ENCODE measurements around the gene FANCF.
A peak's percentile ranks its signal among the peaks of the same experiment; 100 is the strongest.
"Not testable (repeated sequence)": the region's sequence is repeated elsewhere in the genome, so short reads cannot be mapped to it uniquely, and the experiment has no call there.

Gene FANCF, protein sequence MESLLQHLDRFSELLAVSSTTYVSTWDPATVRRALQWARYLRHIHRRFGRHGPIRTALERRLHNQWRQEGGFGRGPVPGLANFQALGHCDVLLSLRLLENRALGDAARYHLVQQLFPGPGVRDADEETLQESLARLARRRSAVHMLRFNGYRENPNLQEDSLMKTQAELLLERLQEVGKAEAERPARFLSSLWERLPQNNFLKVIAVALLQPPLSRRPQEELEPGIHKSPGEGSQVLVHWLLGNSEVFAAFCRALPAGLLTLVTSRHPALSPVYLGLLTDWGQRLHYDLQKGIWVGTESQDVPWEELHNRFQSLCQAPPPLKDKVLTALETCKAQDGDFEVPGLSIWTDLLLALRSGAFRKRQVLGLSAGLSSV

DNA sequence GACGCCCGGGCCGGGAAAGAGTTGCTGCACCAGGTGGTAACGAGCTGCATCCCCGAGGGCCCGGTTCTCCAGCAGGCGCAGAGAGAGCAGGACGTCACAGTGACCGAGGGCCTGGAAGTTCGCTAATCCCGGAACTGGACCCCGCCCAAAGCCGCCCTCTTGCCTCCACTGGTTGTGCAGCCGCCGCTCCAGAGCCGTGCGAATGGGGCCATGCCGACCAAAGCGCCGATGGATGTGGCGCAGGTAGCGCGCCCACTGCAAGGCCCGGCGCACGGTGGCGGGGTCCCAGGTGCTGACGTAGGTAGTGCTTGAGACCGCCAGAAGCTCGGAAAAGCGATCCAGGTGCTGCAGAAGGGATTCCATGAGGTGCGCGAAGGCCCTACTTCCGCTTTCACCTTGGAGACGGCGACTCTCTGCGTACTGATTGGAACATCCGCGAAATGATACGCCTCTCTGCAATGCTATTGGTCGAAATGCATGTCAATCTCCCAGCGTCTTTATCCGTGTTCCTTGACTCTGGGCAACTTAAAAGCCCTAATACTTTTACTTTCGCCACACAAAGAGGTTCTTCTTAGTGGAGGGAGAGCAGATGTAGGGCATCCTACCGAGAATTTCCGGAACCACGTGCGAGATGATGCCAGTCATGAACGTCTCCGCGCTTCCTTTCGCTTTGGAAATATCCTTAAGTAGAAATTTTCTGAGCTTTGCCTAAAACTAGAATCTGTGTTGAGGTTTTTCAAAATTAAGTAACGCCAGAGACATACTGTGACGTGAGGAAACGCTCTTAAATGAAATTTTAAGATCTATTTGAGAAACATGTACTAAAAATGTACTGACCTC is at the start of gene FANCF:
TSS of gene FANCF (minus strand) at position 376 of the 840 bp plus-strand sequence. CDS start at position 363, 13 bp downstream.
- peak; percentile 80 for DNase-seq (ENCODE audit: low read depth)

DNA sequence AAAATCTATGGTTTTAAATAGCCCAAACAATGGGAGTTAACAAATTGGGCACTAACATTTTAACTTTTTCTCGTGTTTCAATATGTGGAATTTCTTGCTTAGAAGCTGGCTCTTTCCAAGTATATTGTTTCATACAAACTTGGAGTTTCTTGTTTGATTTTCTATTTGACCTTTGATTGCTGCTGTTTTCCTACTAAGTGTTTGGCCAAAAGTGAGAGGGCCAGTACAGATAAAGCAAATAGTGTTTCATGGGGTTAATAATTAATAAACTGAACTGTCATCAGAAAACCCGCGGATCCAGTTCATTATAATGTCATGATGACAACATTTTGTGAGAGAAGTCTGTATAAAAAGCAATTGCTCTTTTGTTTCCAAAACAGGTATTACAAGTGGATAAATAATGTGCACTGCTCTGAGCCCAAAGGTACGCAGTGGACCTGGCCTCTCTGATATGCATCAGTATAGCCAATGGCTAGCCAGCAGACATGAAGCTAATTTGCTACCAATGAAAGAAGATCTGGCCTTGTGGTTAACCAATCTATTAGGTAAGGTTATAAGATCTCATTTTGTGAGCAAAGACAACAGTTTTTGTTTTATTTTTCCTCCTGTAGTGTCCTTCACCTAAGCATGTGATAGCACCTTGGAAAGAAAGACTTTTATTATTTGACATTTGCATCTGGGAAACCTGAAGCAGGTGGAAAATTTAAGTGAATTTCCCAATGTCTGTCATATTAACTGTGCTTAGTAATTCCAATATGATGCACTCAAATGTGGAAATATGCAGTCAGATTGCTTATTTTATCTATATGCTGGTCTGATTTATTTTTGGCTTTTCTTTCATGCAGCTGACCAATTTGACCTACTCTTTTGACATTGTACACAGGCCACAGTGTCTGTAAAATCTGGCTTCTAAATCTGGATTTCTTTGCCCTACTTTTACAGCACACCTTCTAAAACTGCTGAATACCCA is 49.1 kb upstream of the FANCF start:
- no peak for DNase-seq (ENCODE audit: low read depth)

GRCh38 chr11:22671751-22672150 is 46.1 kb upstream of the FANCF start:
- DNase-seq (ENCODE audit: low read depth): no peak

GRCh38 chr11:22670830-22671229 is 45.2 kb upstream of the FANCF start:
- DNase-seq (ENCODE audit: low read depth): no peak

DNA sequence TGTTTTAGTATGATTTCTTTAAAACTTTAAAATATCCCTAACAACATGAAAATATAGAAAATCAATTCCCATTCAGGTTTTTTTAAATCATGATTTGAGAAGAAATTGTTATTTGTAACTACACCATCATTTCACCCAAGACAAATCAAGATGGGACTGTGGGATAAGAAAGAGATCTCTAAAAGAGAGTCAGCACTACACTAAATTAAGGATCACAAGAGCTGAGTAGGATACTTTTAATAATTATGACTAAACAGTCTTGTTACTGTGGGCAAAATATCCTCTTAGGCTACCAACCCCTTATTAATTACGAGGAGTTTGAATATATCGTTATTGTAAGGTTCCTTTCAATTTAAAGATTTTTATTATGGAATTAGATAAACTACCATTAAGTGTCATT is 43.7 kb upstream of the FANCF start:
- DNase-seq (ENCODE audit: low read depth): no peak

DNA sequence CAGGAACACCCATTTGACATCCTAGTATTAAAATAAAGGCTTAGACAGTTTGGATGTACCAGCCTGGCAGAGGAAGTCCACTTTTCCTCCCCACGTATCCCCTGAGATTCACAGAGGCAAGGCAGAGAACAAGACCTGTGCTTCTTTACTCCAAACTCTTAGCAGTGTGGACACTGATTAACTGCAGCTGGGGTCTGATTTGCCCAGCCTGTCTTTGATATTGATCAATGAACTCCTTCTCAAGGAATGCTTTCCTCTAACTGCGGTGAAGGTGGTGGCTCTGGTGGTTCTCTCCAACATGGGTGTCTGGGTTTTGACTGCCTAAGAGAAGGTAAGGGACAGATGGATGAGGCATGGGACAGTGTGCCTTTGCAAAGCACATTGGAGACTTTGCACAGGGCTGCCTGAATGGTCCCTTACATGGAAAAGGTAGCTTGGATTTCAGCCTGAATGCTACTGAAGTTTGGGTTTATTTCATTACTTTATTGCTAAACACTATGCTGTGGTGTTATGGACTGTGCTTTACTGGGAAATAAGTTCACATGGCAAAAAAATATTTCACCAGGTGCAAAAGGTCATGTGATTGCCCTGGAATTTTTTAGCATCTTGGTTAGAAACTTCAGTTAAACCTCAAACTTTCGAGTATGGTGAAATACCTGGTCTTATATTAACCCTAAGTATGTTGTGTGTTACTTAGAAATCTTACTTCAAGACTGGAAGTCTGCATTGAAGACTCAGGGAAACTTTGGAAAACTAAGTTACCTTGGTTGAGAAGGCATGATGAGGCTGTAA is 42.6 kb upstream of the FANCF start:
- DNase-seq (ENCODE audit: low read depth): no peak

GRCh38 chr11:22666688-22667439 is 41.2 kb upstream of the FANCF start:
- no peak for DNase-seq (ENCODE audit: low read depth)

DNA sequence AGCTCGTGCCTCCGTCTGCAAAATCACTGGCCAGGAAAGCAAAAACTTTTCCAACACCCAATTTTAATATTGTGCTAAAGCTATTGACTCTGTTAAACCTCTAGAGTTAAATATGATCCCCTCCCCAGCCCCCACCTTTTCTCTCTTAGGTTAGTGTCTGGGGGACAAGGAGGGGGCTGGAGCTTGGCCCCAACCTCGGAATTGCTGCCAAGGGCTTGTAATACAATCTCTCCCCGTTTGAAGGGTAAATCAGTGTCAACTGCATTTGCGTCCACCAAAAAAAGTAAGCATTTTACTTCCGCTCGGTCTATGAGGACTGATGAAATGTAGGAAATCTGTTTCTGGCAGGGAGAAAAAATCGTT is 40.7 kb upstream of the FANCF start, which contains the start of gene GAS2:
TSS of gene GAS2 (plus strand) at position 287 of the 363 bp plus-strand sequence. CDS start 8,259 bp downstream, outside the sequence.
- no peak for DNase-seq (ENCODE audit: low read depth)

DNA sequence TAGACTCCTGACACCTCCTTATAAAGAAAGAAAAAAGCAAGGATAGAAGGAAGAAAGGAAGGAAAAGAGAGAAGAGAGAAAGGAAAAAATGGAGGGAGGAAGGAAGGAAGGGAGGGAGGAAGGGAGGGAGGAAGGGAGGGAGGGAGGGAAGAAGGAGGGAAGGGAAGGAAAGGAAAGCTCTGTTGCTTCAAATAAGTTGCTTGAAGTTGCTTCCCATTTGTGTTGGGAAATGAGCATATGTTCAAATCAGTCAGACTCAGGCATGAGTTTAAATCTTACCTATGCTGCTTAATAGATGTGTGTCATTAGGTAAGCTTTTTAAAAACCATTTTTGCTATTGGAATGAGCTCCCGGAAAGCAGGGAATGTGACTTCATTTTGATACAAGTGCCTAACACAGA is 34.2 kb upstream of the FANCF start:
- no peak for DNase-seq (ENCODE audit: low read depth)

DNA sequence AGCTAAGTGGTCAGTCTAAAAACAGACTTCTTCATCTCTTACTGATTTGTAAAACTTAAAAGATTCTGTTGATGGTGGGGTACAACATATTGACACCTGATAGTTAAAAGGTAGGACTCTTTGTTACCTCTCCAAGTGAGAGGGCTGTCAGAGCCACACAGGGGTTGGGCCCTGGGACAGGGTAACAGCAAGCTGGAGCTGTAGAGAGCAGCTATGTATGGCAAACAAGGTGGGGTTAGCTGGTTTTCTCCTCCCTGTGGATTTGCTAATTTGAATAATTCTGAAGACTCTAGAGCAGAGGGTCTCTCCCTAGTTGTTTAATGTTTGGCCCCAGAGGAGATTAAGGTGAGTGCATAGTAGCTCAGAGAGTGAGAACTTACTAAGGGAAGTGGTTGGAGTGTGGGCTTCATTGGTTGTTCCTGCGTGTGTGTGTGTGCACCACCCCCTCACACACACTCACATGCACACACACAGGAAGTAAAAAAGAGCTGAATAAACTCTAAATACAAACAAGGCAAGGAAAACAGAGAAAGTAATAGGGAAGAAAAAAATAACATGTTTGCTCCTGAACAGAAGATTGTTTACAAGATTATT is 31.6 kb upstream of the FANCF start:
- no peak for DNase-seq (ENCODE audit: low read depth)

DNA sequence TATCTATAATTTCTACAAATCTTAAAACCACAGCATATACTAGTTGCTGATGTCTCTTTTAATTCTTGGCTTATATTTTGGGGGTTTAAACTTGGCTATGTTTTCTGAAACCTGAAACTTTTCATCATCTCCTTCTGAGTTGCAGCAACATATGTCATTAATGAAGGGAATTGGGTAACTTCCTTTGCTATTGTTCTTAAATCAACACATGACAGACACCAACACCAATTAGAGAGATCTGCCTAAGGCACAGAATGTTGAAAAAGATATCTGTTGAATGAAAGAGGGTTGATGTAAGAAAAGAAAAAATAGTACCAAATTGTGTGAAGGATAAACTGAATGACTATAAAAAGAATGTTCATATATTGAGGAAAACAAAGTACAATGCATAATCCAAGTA is 30.5 kb upstream of the FANCF start:
- DNase-seq (ENCODE audit: low read depth): no peak

DNA sequence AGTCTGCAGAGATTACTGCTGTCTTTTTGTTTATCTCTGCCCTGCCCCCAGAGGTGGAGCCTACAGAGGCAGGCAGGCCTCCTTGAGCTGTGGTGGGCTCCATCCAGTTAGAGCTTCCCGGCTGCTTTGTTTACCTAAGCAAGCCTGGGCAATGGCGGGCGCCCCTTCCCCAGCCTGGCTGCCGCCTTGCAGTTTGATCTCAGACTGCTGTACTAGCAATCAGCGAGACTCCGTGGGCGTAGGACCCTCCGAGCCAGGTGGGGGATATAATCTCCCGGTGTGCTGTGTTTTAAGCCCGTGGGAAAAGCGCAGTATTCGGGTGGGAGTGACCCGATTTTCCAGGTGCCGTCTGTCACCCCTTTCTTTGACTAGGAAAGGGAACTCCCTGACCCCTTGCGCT is 26.7 kb upstream of the FANCF start:
- DNase-seq (ENCODE audit: low read depth): not testable (repeated sequence)

GRCh38 chr11:22641559-22641958 is 15.9 kb upstream of the FANCF start:
- DNase-seq (ENCODE audit: low read depth): no peak

DNA sequence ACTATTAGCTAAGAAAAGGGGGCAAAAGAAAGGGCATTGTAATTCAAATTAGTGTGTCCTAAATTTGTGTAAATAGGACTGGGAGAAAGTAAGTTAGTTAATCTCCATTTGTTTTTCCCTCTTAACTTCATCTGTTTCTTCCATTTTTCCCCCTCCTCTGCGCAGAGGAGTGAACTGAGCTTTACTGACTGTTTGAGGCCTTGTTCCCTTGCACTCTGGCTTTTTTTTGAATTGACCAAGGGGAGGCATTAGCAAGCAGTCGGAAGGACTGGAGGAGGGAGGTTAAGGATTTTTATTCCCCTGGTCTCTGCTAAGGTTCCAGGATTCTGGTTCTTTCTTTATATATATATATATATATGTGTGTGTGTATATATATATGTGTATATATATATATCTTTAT is 15.2 kb upstream of the FANCF start:
- DNase-seq (ENCODE audit: low read depth): no peak

DNA sequence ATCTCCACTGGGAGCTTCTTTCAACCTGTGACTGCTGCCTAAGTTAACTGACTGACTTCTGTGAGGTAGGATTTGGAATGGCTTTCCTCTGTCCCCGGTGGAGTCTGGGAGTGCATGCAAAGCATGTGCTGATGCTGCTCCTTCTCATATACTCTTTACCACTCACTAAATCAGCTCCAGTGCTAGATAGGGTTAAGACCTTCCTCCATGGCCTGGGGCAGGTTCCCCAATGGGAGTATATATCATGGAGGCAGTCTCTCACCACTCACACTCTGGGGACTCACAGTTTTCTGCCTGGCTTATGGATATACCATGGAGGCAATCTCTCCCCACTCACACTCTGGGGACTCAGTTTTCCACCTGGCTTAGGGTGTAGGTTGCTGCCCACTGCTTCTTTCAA is 10.1 kb upstream of the FANCF start:
- no peak for DNase-seq (ENCODE audit: low read depth)

DNA sequence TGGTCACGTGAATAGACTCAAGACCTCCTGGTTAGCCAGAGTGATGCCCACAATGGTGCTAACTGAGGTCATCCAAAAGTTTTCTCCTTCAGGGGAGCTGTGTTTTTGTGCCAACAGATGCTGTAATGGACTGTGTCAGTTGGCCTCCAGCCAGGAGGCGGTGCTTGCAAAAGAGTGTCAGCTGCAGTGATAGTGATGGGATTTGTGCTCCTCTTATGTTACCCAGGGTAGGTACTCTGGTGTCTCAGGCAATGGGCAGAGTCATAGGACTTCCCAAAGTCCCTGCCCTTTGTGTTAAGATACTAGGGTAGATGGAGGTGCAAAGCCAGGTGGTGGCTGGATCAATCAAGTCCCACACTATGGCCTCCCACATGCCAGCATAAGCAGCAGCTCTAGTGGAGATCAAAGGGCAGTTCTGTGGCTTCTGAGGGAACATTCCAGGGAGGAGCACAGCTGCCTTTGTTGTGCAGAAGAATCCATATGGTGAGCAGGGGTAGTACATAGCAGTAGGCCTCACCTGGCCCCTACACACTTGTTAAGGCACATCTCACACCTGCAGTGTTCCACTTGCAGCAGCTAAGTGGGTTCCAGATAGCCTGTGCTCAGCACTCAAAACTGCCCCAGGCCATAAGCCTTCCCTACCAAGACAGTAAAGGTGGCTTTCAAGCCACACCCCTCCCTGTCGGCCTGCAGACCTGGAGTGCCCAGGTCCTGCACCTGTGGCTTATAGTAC is 9.4 kb upstream of the FANCF start:
- DNase-seq (ENCODE audit: low read depth): no peak

DNA sequence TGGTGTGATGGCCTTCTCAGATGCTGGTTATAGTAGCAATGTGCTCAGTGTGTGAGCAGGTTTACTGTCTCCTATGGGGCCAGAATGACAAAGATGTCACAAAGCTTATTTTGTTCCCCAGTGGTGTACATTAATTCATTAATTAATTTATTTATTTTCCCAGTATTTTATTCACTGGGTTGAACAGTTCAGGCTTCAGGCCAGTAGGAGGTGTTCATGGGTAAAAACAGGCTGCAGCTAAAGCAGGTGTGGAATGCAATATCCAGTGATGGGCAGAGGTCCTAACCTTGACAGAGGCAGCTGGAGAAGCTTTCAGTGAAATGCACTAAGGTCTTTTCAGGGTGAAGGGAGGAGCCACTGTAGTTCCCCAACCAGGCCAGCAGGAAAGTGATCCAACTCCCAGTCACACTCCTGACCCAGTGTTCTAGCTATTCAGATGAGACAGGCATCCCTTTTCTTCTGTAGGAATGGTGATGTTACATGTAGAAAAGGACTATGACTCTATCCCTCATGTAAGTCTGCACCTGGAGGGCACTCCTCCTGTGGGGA is 7.8 kb upstream of the FANCF start:
- no peak for DNase-seq (ENCODE audit: low read depth)

- DNase-seq (ENCODE audit: low read depth): no peak
Measured at GRCh38 chr11:22627421-22627820, 1.8 kb upstream of the FANCF start.
